GM12878 (cell line): ENCODE measurements around the gene NCL. TPM values are rescaled to one million over a fixed set of nuclear protein-coding genes. Genes with fewer than 3 reads are reported as not detected.

Source experiments
- ATAC-seq: fragments of 200-7000 bp; cut with Tn5 transposase; 3 replicates; pipeline ENCODE4 v1.9.1; 2020; ENCODE audit warnings: mild to moderate bottlenecking, moderate library complexity
- BruUV-seq: library from RNA; stranded (reverse); fragments of 400-500 nt; replicated peaks from 2 replicates; lab custom pipeline; 2021; lab: Mats Ljungman, UMichigan
- CTCF ChIA-PET: fragments of 300-600 bp; sonication (Branson Sonifier 250); formaldehyde crosslinking; extraction: SDS; loops from one replicate; lab custom pipeline; 2021; ENCODE audit warnings: inconsistent platforms; lab: Yijun Ruan, JAX
- POLR2A ChIA-PET: fragments of 350-600 bp; formaldehyde crosslinking; extraction: SDS; loops from one replicate; lab custom pipeline; 2021; ENCODE audit warnings: inconsistent platforms; lab: Charles Lee
- RAD21 ChIA-PET: fragments of 300-600 bp; sonication (Branson Sonifier 250); formaldehyde crosslinking; loops from one replicate; lab custom pipeline; 2023; ENCODE audit warnings: antibody characterized with exemption; ENCODE audit not compliant: unreplicated experiment; lab: Charles Lee
- SMC1A ChIA-PET: fragments of 300-600 bp; sonication (Branson Sonifier 250); formaldehyde crosslinking; loops from one replicate; lab custom pipeline; 2023; ENCODE audit not compliant: unreplicated experiment, uncharacterized antibody; lab: Charles Lee
- DNase-seq: peaks from one replicate; pipeline ENCODE4 v3.0.0-alpha.2; 2011; ENCODE audit warnings: low read depth, low spot score
- FAIRE-seq: peaks from 3 replicates; lab custom pipeline; 2011; peaks lifted over from hg19 to GRCh38; lab: Jason Lieb, UNC
- H2AFZ ChIP-seq: 2 replicates; pipeline ENCODE4 v1.6.0; 2011; ENCODE audit warnings: low read depth, low read length, control low read depth; ENCODE audit not compliant: control insufficient read depth
- H3K27ac ChIP-seq: 2 replicates; pipeline ENCODE4 v1.5.1; 2011; ENCODE audit warnings: control low read depth; ENCODE audit not compliant: control insufficient read depth, insufficient read depth
- H3K27me3 ChIP-seq, 2 experiments: replicated peaks in 1 of 2; 2 replicates each; pipeline versions ENCODE4 v1.6.0 to v1.6.1; 2011; ENCODE audit warnings: low read length in 1 of 2; ENCODE audit not compliant: control insufficient read depth in 2 of 2, insufficient read depth in 2 of 2
- H3K36me3 ChIP-seq, 2 experiments: 2 replicates each; pipeline ENCODE4 v1.5.1; 2011; ENCODE audit warnings: low read length in 1 of 2; ENCODE audit not compliant: control insufficient read depth in 2 of 2, insufficient read depth in 2 of 2
- H3K4me1 ChIP-seq: 2 replicates; pipeline ENCODE4 v1.6.1; 2011; ENCODE audit warnings: mild to moderate bottlenecking, low read length, moderate library complexity, mixed read lengths; ENCODE audit not compliant: control insufficient read depth, insufficient read depth
- H3K4me2 ChIP-seq: 2 replicates; pipeline ENCODE4 v1.6.0; 2011; ENCODE audit warnings: control low read depth; ENCODE audit not compliant: control insufficient read depth, insufficient read depth
- H3K4me3 ChIP-seq: fragments of 200-600 bp; sonication (generic); 2 replicates; pipeline ENCODE4 v1.5.1; 2016
- H3K79me2 ChIP-seq: 2 replicates; pipeline ENCODE4 v1.6.0; 2011; ENCODE audit warnings: low read length; ENCODE audit not compliant: control insufficient read depth, insufficient read depth
- H3K9ac ChIP-seq: 2 replicates; pipeline ENCODE4 v1.8.0; 2011; ENCODE audit warnings: low read length, control low read depth, mixed read lengths; ENCODE audit not compliant: control insufficient read depth, insufficient read depth
- H3K9me3 ChIP-seq: replicated peaks from 3 replicates; pipeline ENCODE4 v1.5.1; 2011; ENCODE audit warnings: mild to moderate bottlenecking, low read length; ENCODE audit not compliant: control insufficient read depth, insufficient read depth
- H4K20me1 ChIP-seq: 2 replicates; pipeline ENCODE4 v1.6.0; 2011; ENCODE audit not compliant: control insufficient read depth, insufficient read depth
- ATF2 ChIP-seq: IDR thresholded peaks from 2 replicates; pipeline ENCODE4 v1.6.1; 2012; ENCODE audit warnings: low read length, inconsistent platforms
- NFYB ChIP-seq: IDR thresholded peaks from 2 replicates; pipeline ENCODE4 v1.6.1; 2011; ENCODE audit warnings: low read depth, mild to moderate bottlenecking, low read length, improper control_type of control experiment, moderate library complexity; ENCODE audit not compliant: insufficient read depth
- RUNX3 ChIP-seq: IDR thresholded peaks from 2 replicates; pipeline ENCODE4 v1.6.1; 2012; ENCODE audit warnings: low read length, inconsistent platforms
- ZBTB11 ChIP-seq: fragments of 450-650 bp; formaldehyde crosslinking; IDR thresholded peaks from 2 replicates; pipeline ENCODE4 v1.5.0; 2022; ENCODE audit warnings: mild to moderate bottlenecking, missing genetic modification characterization
- WGBS: methylation state at CpG from one replicate; pipeline ENCODE4 v1.1.6; 2016; ENCODE audit warnings: low lambda C conversion rate; ENCODE audit not compliant: insufficient replicate concordance, insufficient coverage; ENCODE audit errors: missing lambda C conversion rate; 5-methylcytosine and 5-hydroxymethylcytosine counted together
- in situ Hi-C: fragments of 300-500 bp; cut with MboI; formaldehyde crosslinking; loops from 9 replicates; pipeline ENCODE4 v1.14.3; 2018; ENCODE audit warnings: mixed read lengths
- intact Hi-C: fragments of 100-400 bp; cut with micrococcal nuclease; formaldehyde crosslinking; loops from one replicate; pipeline ENCODE4 v1.14.2; 2022; ENCODE audit not compliant: unreplicated experiment
- polyA plus RNA-seq, 11 experiments: library from polyadenylated mRNA; depleted of rRNA in 4 of 11; unstranded in 6 of 11; stranded (reverse) in 5 of 11; fragments of >200 nt; fragmentation: Nextera tagmentation in 4 of 11; fragmentation: Illumina TruSeq in 1 of 11; extraction: Ambion mirVana in 4 of 11; extraction: Trizol in 1 of 11; gene quantifications; 1 replicate in 1 of 11; 2 replicates in 10 of 11; pipeline versions ENCODE4 v1.2.1 to v1.2.3, GENCODE V29; 2011 to 2016; ENCODE audit warnings: inconsistent platforms in 2 of 11, missing spikeins in 2 of 11, low read depth in 1 of 11
- total RNA-seq, 4 experiments: library from RNA; depleted of rRNA in 3 of 4; stranded (reverse); fragments of >200 nt in 3 of 4; fragmentation: Illumina TruSeq in 1 of 4; extraction: Trizol in 1 of 4; gene quantifications; 2 replicates each; pipeline versions ENCODE4 v1.2.1 to v1.2.3, GENCODE V29; 2013 to 2021

NCL gene
- total and polyA plus RNA-seq, 10 of the 15 experiments (the other 5 are each of a cell fraction or from before 2014, with no cell fraction given) = 123 to 1,207 (median 529) TPM

GRCh38 chr2:231421051-231421580 is 43.2 kb downstream of the NCL start (continued):
- no peak for TF ChIP-seq ZBTB11 (CRISPR knock-in tag)
- TF ChIP-seq NFYB = no peak

- Histone ChIP-seq H3K4me3 (no peak overlapping the region), H2AFZ (no peak overlapping the region), H3K27me3 (no peaks in the 10 kb centered on the region), H3K9me3 (no peaks in the 10 kb centered on the region), H3K79me2 (no peaks in the 10 kb centered on the region), H3K27ac (no peak overlapping the region), H4K20me1 (no peaks in the 10 kb centered on the region), H3K4me1 (no peaks in the 10 kb centered on the region), H3K4me2 (no peak overlapping the region), H3K9ac (no peak overlapping the region), H3K36me3 (no peaks in the 10 kb centered on the region)
- intact Hi-C loops = no loop called here
- in situ Hi-C loops = no loop called here
- BruUV-seq = no TSS peak
- ChIA-PET POLR2A (no interaction called here), RAD21 (interaction anchor here (1.0 kb wide), 1 partner anchor 33 kb away, joined by 4 read pairs; no protein-coding TSS in a partner anchor), SMC1A (interaction anchor here (2.1 kb wide), 1 partner anchor 12 kb away, joined by 6 read pairs; no protein-coding TSS in a partner anchor), CTCF (interaction anchor here (0.7 to 4.4 kb wide), 4 partner anchors 13 to 314 kb away, joined by 3 to 27 read pairs (median 4); no protein-coding TSS in a partner anchor)
- TF ChIP-seq ATF2 (no peak), RUNX3 (no peak)
- 73% methylated on average over 26 of the region's 26 CpGs for WGBS
- FAIRE-seq (no peak), ATAC-seq (no peak), DNase-seq (no peak)
These were observed 45.3 kb downstream of the NCL start for GRCh38 chr2:231418820-231419640.
